ENCODE data around the gene FGF12. TPM values are rescaled to one million over a fixed set of nuclear protein-coding genes. Genes with fewer than 3 reads are reported as not detected.

Gene FGF12
- total and polyA plus RNA-seq, 7 donors: 0.25 to 0.87 (median 0.71) TPM

GRCh38 chr3:192482809-192483208 lies 244.5 kb downstream of the FGF12 start:
- ATAC-seq: no peak
- H3K9me3 ChIP-seq: no peaks in the 10 kb centered on the region
- H3K4me3 ChIP-seq: peak overlapping the region; percentile 10
- H3K36me3 ChIP-seq (ENCODE audit: insufficient read depth in 1 of 2, low read depth in 1 of 2): no peaks in the 10 kb centered on the region
- H3K4me1 ChIP-seq: no peaks in the 10 kb centered on the region
- 58 to 67% (median 59%) methylated on average over 2 of the region's 2 CpGs for WGBS, 3 donors
- DNase-seq: no peak
- H3K27ac ChIP-seq: no peak overlapping the region
- TF ChIP-seq CTCF (IDR thresholded peaks at IDR 0.05): no peak
- H3K27me3 ChIP-seq (ENCODE audit: insufficient read depth in 3 of 3, low read length in 2 of 3): no peaks in the 10 kb centered on the region
- intact Hi-C loops (cut with DNase I): no loop called here

GRCh38 chr3:192482391-192482790 lies 244.9 kb downstream of the FGF12 start:
- Histone ChIP-seq H3K4me3 (no peak overlapping the region), H3K9me3 (no peaks in the 10 kb centered on the region), H3K4me1 (no peaks in the 10 kb centered on the region), H3K27me3 (ENCODE audit: insufficient read depth in 3 of 3, low read length in 2 of 3) (no peaks in the 10 kb centered on the region), H3K27ac (no peak overlapping the region), H3K36me3 (ENCODE audit: insufficient read depth in 1 of 2, low read depth in 1 of 2) (no peaks in the 10 kb centered on the region)
- TF ChIP-seq CTCF (IDR thresholded peaks at IDR 0.05): no peak
- DNase-seq (no peak), ATAC-seq (no peak)
- intact Hi-C loops (cut with DNase I): no loop called here
- WGBS, 3 donors: 67 to 77% (median 69%) methylated on average over 7 of the region's 7 CpGs

- Histone ChIP-seq H3K27ac (no peak overlapping the region), H3K4me1 (no peaks in the 10 kb centered on the region), H3K27me3 (ENCODE audit: insufficient read depth in 3 of 3, low read length in 2 of 3) (no peaks in the 10 kb centered on the region), H3K4me3 (no peak overlapping the region), H3K9me3 (no peaks in the 10 kb centered on the region), H3K36me3 (ENCODE audit: insufficient read depth in 1 of 2, low read depth in 1 of 2) (no peaks in the 10 kb centered on the region)
- no peak for TF ChIP-seq CTCF (IDR thresholded peaks at IDR 0.05)
- WGBS, 3 donors: 63 to 70% (median 67%) methylated on average over 5 of the region's 5 CpGs
- DNase-seq (no peak), ATAC-seq (no peak)
- intact Hi-C loops (cut with DNase I): no loop called here
Measured at GRCh38 chr3:192481638-192482037, 245.7 kb downstream of the FGF12 start.

GRCh38 chr3:192467230-192468140 lies 259.9 kb downstream of the FGF12 start:
- Histone ChIP-seq H3K27me3 (ENCODE audit: insufficient read depth in 3 of 3, low read length in 2 of 3) (peaks cover 0 to 4% (median 3%) of the 10 kb centered on the region in 3 donors), H3K4me3 (no peak overlapping the region), H3K4me1 (no peaks in the 10 kb centered on the region), H3K9me3 (no peaks in the 10 kb centered on the region), H3K27ac (no peak overlapping the region), H3K36me3 (ENCODE audit: insufficient read depth in 1 of 2, low read depth in 1 of 2) (no peaks in the 10 kb centered on the region)
- intact Hi-C loops (cut with DNase I): loop anchor here (2.0 to 5.0 kb wide), 3 partner anchors 335 to 1110 kb away; no protein-coding TSS in a partner anchor
- ATAC-seq (peak; percentile 64 to 87 (median 76)), DNase-seq (no peak)
- TF ChIP-seq CTCF (IDR thresholded peaks at IDR 0.05): peak; percentile 87
- 25 to 27% (median 25%) methylated on average over 13 of the region's 13 CpGs for WGBS, 3 donors

All from psoas muscle (tissue), 8 donors.